Gastroesophageal sphincter (tissue), 3 donors: Measurements from ENCODE around the gene MRPS23.

Experiments used
- POLR2A ChIP-seq, 2 donors: fragments of 450-650 bp; IDR thresholded peaks; one replicate each; pipeline ENCODE4 v1.6.1; 2017; ENCODE audit warnings: antibody characterized with exemption in 2 of 2, mild to moderate bottlenecking in 2 of 2, moderate library complexity in 1 of 2
- POLR2AphosphoS5 ChIP-seq: sonication (generic); formaldehyde crosslinking; IDR thresholded peaks from one replicate; pipeline ENCODE4 v1.6.1; 2017; ENCODE audit warnings: antibody characterized with exemption
- TF ChIP-seq, protein P1 (sequence below), 4 experiments: fragments of 200-600 bp in 2 of 4; fragments of 450-650 bp in 2 of 4; sonication (generic) in 1 of 4; IDR thresholded peaks; one replicate each; pipeline ENCODE4 v1.5.1; 2017 to 2019; ENCODE audit warnings: antibody characterized with exemption in 4 of 4, mild to moderate bottlenecking in 2 of 4, moderate library complexity in 2 of 4

DNA sequence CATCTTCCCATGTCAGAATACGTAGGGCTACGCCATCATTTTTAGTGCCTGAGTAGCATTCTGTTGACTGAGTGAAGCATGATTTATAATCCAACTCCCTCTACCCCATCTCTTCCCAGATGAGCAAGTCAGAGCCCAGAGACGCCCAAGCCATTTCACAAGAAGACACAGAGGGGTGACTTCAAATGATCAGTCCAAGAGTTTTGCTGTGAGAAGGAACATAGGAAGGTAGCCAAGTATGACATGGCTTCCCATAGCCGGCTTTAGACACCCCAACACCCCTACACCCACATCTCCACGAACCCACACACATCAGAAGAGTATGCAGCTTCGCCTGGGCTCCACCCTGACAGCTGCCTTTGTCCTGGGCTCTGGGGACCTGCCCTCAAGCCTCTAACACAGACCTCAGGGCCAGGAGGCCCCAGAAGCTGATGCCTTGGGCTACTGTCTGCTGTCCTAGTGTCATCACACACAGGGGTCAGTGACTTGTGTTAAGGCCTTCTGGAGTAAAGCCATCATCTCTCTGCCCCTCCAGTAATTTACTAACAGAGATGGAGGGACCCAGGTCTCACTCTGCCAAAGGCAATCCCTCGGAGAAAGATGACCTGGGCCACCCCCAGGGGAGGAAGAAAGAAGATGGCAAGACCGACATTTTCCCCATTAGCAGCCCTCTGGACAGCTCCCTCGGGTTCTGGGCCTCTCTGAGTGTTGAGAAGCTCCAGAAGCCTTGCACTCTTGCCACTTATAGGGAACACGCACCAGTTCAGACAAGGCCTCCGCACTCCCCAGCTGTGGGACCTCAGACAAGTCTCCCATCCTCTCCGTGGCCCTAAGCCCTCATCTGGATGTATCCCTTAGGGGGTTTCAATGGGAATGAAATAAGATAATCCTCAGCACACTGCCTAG lies 38.7 kb upstream of the MRPS23 start:
- TF ChIP-seq, protein P1, sequence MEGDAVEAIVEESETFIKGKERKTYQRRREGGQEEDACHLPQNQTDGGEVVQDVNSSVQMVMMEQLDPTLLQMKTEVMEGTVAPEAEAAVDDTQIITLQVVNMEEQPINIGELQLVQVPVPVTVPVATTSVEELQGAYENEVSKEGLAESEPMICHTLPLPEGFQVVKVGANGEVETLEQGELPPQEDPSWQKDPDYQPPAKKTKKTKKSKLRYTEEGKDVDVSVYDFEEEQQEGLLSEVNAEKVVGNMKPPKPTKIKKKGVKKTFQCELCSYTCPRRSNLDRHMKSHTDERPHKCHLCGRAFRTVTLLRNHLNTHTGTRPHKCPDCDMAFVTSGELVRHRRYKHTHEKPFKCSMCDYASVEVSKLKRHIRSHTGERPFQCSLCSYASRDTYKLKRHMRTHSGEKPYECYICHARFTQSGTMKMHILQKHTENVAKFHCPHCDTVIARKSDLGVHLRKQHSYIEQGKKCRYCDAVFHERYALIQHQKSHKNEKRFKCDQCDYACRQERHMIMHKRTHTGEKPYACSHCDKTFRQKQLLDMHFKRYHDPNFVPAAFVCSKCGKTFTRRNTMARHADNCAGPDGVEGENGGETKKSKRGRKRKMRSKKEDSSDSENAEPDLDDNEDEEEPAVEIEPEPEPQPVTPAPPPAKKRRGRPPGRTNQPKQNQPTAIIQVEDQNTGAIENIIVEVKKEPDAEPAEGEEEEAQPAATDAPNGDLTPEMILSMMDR (IDR thresholded peaks at IDR 0.05), result no peak
- TF ChIP-seq POLR2AphosphoS5 (no peak), POLR2A (IDR thresholded peaks at IDR 0.05) (no peak)
